AG10803 (cell line): ENCODE data around the gene TIMM21.
A peak's percentile ranks its signal among the peaks of the same experiment; 100 is the strongest.

Experiments
- DNase-seq: peaks from one replicate; pipeline ENCODE4 v3.0.0; 2010; ENCODE audit warnings: low read depth
- H3K4me3 ChIP-seq: 2 replicates; pipeline ENCODE4 v1.5.1; 2011; ENCODE audit warnings: mild to moderate bottlenecking, low read length, control low read depth
- CTCF ChIP-seq: conservative IDR thresholded peaks from 2 replicates; pipeline ENCODE4 v1.5.1; 2011; ENCODE audit warnings: mild to moderate bottlenecking, low read length, control low read depth, inconsistent platforms

The TIMM21 gene

GRCh38 chr18:74146756-74147155 lies 1.6 kb upstream of the TIMM21 start:
- no peak for TF ChIP-seq CTCF
- H3K4me3 ChIP-seq: peak overlapping the region; percentile 92
- peak; percentile 89 for DNase-seq

GRCh38 chr18:74147491-74147778 lies 888 bp upstream of the TIMM21 start:
- no peak for DNase-seq
- TF ChIP-seq CTCF: no peak

GRCh38 chr18:74148543-74149070 lies 284 bp downstream of the TIMM21 start:
- H3K4me3 ChIP-seq: peak overlapping the region; percentile 99
- no peak for DNase-seq
- TF ChIP-seq CTCF: no peak

More at GRCh38 chr18:74147491-74147778, 888 bp upstream of the TIMM21 start:
- H3K4me3 ChIP-seq: peak overlapping the region; percentile 92

- DNase-seq: no peak
- no peak for TF ChIP-seq CTCF
- H3K4me3 ChIP-seq: no peak overlapping the region; the same call in 1 of the 2 replicates
These were observed 1.6 kb downstream of the TIMM21 start for GRCh38 chr18:74149878-74150277.

- DNase-seq: no peak
- TF ChIP-seq CTCF: no peak
These were observed 3.9 kb downstream of the TIMM21 start for GRCh38 chr18:74152270-74152669.

GRCh38 chr18:74152857-74153256 lies 4.5 kb downstream of the TIMM21 start:
- DNase-seq: no peak
- peak; percentile 11; the same call in 1 of the 2 replicates for TF ChIP-seq CTCF
- H3K4me3 ChIP-seq: no peak overlapping the region

More at GRCh38 chr18:74152270-74152669, 3.9 kb downstream of the TIMM21 start:
- no peak overlapping the region for H3K4me3 ChIP-seq

- DNase-seq: no peak
- H3K4me3 ChIP-seq: no peak overlapping the region
- TF ChIP-seq CTCF: no peak
These were observed 5.1 kb downstream of the TIMM21 start for GRCh38 chr18:74153377-74153776.
